ENCODE data around the gene IL3RA. TPM values are rescaled to one million over a fixed set of nuclear protein-coding genes. Genes with fewer than 3 reads are reported as not detected.
A peak's percentile ranks its signal among the peaks of the same experiment; 100 is the strongest.
"Not testable (repeated sequence)": the region's sequence is repeated elsewhere in the genome, so short reads cannot be mapped to it uniquely, and the experiment has no call there.

IL3RA gene
- total RNA-seq, 1 donor from 2014 or later = 59.9 TPM

GRCh38 chrX:1401611-1402430 is 65.2 kb downstream of the IL3RA start:
- H3K27ac ChIP-seq = no peak overlapping the region
- no peaks in the 10 kb centered on the region for H3K4me1 ChIP-seq
- ATAC-seq = peak; percentile 8 to 15
- peaks cover 58% of the 10 kb centered on the region for H3K36me3 ChIP-seq
- DNase-seq = peak; percentile 39
- no peaks in the 10 kb centered on the region for H3K27me3 ChIP-seq (ENCODE audit: low read depth)
- intact Hi-C loops (cut with DNase I) = no loop called here
- no peak overlapping the region for H3K4me3 ChIP-seq
- TF ChIP-seq CTCF (IDR thresholded peaks at IDR 0.05) = no peak
- H3K9me3 ChIP-seq = no peaks in the 10 kb centered on the region

GRCh38 chrX:1403228-1403627 is 66.6 kb downstream of the IL3RA start:
- ATAC-seq (no peak), DNase-seq (peak; percentile 22)
- H3K27me3 ChIP-seq (ENCODE audit: low read depth) = no peaks in the 10 kb centered on the region
- no peak overlapping the region for H3K27ac ChIP-seq
- no peak for TF ChIP-seq CTCF (IDR thresholded peaks at IDR 0.05)
- H3K4me1 ChIP-seq = no peaks in the 10 kb centered on the region
- intact Hi-C loops (cut with DNase I) = no loop called here
- H3K4me3 ChIP-seq = no peak overlapping the region
- no peaks in the 10 kb centered on the region for H3K9me3 ChIP-seq
- peaks cover 62% of the 10 kb centered on the region for H3K36me3 ChIP-seq

- peaks cover 62% of the 10 kb centered on the region for H3K36me3 ChIP-seq
- H3K27me3 ChIP-seq (ENCODE audit: low read depth); H3K4me1 ChIP-seq; DNase-seq; ATAC-seq; H3K27ac ChIP-seq; H3K4me3 ChIP-seq; H3K9me3 ChIP-seq; intact Hi-C loops (cut with DNase I): not testable (repeated sequence)
Observed at GRCh38 chrX:1403867-1404266, 67.3 kb downstream of the IL3RA start.

- H3K4me1 ChIP-seq; H3K4me3 ChIP-seq; DNase-seq; H3K27me3 ChIP-seq (ENCODE audit: low read depth); ATAC-seq; H3K9me3 ChIP-seq; intact Hi-C loops (cut with DNase I); H3K27ac ChIP-seq: not testable (repeated sequence)
- H3K36me3 ChIP-seq = peaks cover 51% of the 10 kb centered on the region
Observed at GRCh38 chrX:1405769-1406168, 69.2 kb downstream of the IL3RA start.

GRCh38 chrX:1407035-1407434 is 70.5 kb downstream of the IL3RA start:
- intact Hi-C loops (cut with DNase I) = no loop called here
- Histone ChIP-seq H3K9me3 (no peaks in the 10 kb centered on the region), H3K4me3 (no peak overlapping the region), H3K4me1 (no peaks in the 10 kb centered on the region), H3K27me3 (ENCODE audit: low read depth) (no peaks in the 10 kb centered on the region), H3K36me3 (peaks cover 45% of the 10 kb centered on the region), H3K27ac (no peak overlapping the region)
- no peak for DNase-seq
- TF ChIP-seq CTCF (IDR thresholded peaks at IDR 0.05) = no peak
- no peak for ATAC-seq

GRCh38 chrX:1411326-1411725 is 74.7 kb downstream of the IL3RA start:
- H3K36me3 ChIP-seq = peaks cover 49% of the 10 kb centered on the region
- no peaks in the 10 kb centered on the region for H3K4me1 ChIP-seq
- H3K27ac ChIP-seq = no peak overlapping the region
- DNase-seq = peak; percentile 32
- H3K9me3 ChIP-seq = no peaks in the 10 kb centered on the region
- intact Hi-C loops (cut with DNase I) = no loop called here
- no peak for TF ChIP-seq CTCF (IDR thresholded peaks at IDR 0.05)
- no peak overlapping the region for H3K4me3 ChIP-seq
- no peaks in the 10 kb centered on the region for H3K27me3 ChIP-seq (ENCODE audit: low read depth)
- peak in 1 of 2 donors; percentile 26 for ATAC-seq

Measured in lower lobe of right lung (tissue), 2 donors.